ENCODE results near the gene COPS6.
A peak's percentile ranks its signal among the peaks of the same experiment; 100 is the strongest.

The COPS6 gene

DNA sequence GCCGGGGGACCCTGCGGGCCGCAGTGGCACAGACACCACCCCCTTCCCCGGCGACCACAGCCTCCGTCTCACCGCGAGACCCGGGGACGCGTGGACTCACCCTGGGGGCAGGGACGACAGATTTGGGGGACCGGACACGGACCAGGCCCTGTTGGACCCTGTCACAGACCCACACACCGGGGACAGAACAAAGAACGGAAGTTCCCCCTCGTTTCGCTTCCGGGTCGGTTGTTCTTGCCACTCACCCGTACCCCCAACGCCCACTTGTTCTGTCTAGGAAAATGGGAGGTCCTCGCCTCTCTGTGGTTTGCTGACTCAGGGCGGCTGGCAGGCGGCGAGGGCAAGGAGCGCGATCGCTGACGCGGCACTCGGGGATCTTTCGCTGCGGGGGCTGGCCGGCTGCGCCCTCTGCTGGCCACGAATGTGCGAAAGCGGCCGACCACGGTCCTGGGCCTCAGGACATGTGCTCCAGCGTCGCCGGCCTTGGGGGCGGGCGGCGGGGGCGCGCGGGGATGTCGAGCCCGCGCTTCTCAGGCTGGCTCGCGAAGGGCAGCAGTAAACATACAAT lies 7.2 kb upstream of the COPS6 start, which contains the start of gene ZNF3:
Gene ZNF3 (minus strand): TSS at position 189 of the 568 bp plus-strand sequence. CDS start 4,366 bp downstream, outside the sequence.
- H3K4me3 ChIP-seq (ENCODE audit: low read depth in 1 of 2, low read length in 2 of 2), result peak within 1 kb of the TSS; percentile 81 to 95

DNA sequence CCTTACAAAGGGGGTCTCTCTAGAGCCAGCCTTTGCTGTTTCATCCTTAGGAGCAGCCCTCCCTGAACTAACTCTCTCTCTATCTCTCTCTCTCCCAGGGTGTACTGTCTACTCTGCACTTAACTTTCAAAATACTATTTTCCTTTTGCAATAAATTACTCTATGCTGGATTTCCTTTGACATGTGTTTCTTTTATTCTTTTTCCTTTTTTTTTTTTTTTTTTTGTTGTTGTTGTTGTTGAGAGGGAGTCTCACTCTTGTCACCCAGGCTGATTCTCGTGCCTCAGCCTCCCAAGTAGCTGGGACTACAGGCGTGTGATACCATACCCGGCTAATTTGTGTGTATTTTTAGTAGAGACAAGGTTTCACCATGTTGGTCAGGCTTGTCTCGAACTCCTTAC lies 5.8 kb upstream of the COPS6 start:
- H3K4me3 ChIP-seq (ENCODE audit: low read depth in 1 of 2, low read length in 2 of 2), result no peak overlapping the region
- H3K4me1 ChIP-seq (ENCODE audit: insufficient read depth, low read length), result peaks cover 30% of the 10 kb centered on the region
- H3K36me3 ChIP-seq (ENCODE audit: insufficient read depth, low read length), result peaks cover 10% of the 10 kb centered on the region
- H3K27ac ChIP-seq (ENCODE audit: low read depth, low read length), result no peak overlapping the region
- no peak overlapping the region for H3K9ac ChIP-seq (ENCODE audit: low read length)
- no peaks in the 10 kb centered on the region for H3K27me3 ChIP-seq (ENCODE audit: control insufficient read depth in 1 of 2, insufficient read depth in 2 of 2, low read length in 2 of 2)
- H3K9me3 ChIP-seq (ENCODE audit: low read length), result no peaks in the 10 kb centered on the region

More for the DNA sequence above, 7.2 kb upstream of the COPS6 start, which contains the start of gene ZNF3:
- Histone ChIP-seq H3K9me3 (ENCODE audit: low read length) (no peaks in the 10 kb centered on the region), H3K27ac (ENCODE audit: low read depth, low read length) (peak within 1 kb of the TSS; percentile 84), H3K27me3 (ENCODE audit: control insufficient read depth in 1 of 2, insufficient read depth in 2 of 2, low read length in 2 of 2) (no peaks in the 10 kb centered on the region), H3K9ac (ENCODE audit: low read length) (peak within 1 kb of the TSS; percentile 89), H3K36me3 (ENCODE audit: insufficient read depth, low read length) (peaks cover 17% of the 10 kb centered on the region), H3K4me1 (ENCODE audit: insufficient read depth, low read length) (peaks cover 23% of the 10 kb centered on the region)

GRCh38 chr7:100085515-100085914 lies 3.3 kb upstream of the COPS6 start:
- Histone ChIP-seq H3K36me3 (ENCODE audit: insufficient read depth, low read length) (peaks cover 5% of the 10 kb centered on the region), H3K4me1 (ENCODE audit: insufficient read depth, low read length) (peaks cover 34% of the 10 kb centered on the region), H3K9ac (ENCODE audit: low read length) (no peak overlapping the region), H3K27me3 (ENCODE audit: control insufficient read depth in 1 of 2, insufficient read depth in 2 of 2, low read length in 2 of 2) (no peaks in the 10 kb centered on the region), H3K4me3 (ENCODE audit: low read depth in 1 of 2, low read length in 2 of 2) (no peak overlapping the region), H3K9me3 (ENCODE audit: low read length) (no peaks in the 10 kb centered on the region), H3K27ac (ENCODE audit: low read depth, low read length) (no peak overlapping the region)

- Histone ChIP-seq H3K4me3 (ENCODE audit: low read depth in 1 of 2, low read length in 2 of 2) (no peak overlapping the region), H3K4me1 (ENCODE audit: insufficient read depth, low read length) (peaks cover 29% of the 10 kb centered on the region), H3K9ac (ENCODE audit: low read length) (no peak overlapping the region), H3K27ac (ENCODE audit: low read depth, low read length) (peak overlapping the region; percentile 95), H3K9me3 (ENCODE audit: low read length) (no peaks in the 10 kb centered on the region), H3K27me3 (ENCODE audit: control insufficient read depth in 1 of 2, insufficient read depth in 2 of 2, low read length in 2 of 2) (no peaks in the 10 kb centered on the region), H3K36me3 (ENCODE audit: insufficient read depth, low read length) (peaks cover 22% of the 10 kb centered on the region)
Measured at GRCh38 chr7:100087055-100087750, 1.6 kb upstream of the COPS6 start.

DNA sequence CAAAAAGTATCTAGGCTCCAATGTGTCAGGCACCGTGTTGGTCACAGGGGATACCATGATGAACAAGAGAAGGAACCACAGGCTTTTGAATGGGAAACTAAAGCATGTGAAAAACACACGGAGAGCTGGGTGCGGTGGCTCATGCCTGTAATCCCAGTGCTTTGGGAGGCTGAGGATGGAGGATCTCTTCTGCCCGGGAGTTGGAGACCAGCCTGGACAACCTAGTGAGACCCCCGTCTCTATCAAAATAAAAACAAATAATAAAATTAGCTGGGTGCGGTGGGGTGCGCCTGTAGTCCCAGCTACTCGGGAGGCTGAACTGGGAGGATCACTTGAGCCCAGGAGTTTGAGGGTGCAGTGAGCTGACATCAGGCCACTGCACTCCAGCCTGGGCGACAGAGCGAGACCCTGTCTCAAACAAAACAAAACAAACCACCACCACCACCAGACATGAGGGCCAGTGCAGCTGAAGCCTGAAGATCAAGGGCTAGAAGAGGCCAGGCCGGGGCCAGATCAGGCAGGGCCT lies 611 bp upstream of the COPS6 start:
- no peaks in the 10 kb centered on the region for H3K27me3 ChIP-seq (ENCODE audit: control insufficient read depth in 1 of 2, insufficient read depth in 2 of 2, low read length in 2 of 2)
- H3K9ac ChIP-seq (ENCODE audit: low read length), result peak overlapping the region; percentile 27
- peak overlapping the region; percentile 95 for H3K27ac ChIP-seq (ENCODE audit: low read depth, low read length)
- peak overlapping the region; percentile 67 to 94 for H3K4me3 ChIP-seq (ENCODE audit: low read depth in 1 of 2, low read length in 2 of 2)
- peaks cover 29% of the 10 kb centered on the region for H3K4me1 ChIP-seq (ENCODE audit: insufficient read depth, low read length)
- H3K36me3 ChIP-seq (ENCODE audit: insufficient read depth, low read length), result peaks cover 31% of the 10 kb centered on the region
- H3K9me3 ChIP-seq (ENCODE audit: low read length), result no peaks in the 10 kb centered on the region

GRCh38 chr7:100089458-100090196 lies 858 bp downstream of the COPS6 start:
- H3K27ac ChIP-seq (ENCODE audit: low read depth, low read length), result peak overlapping the region; percentile 95
- H3K4me3 ChIP-seq (ENCODE audit: low read depth in 1 of 2, low read length in 2 of 2), result peak overlapping the region; percentile 94 to 95
- H3K9ac ChIP-seq (ENCODE audit: low read length), result peak overlapping the region; percentile 77
- H3K27me3 ChIP-seq (ENCODE audit: control insufficient read depth in 1 of 2, insufficient read depth in 2 of 2, low read length in 2 of 2), result no peaks in the 10 kb centered on the region
- H3K9me3 ChIP-seq (ENCODE audit: low read length), result no peaks in the 10 kb centered on the region
- H3K4me1 ChIP-seq (ENCODE audit: insufficient read depth, low read length), result peaks cover 29% of the 10 kb centered on the region
- peaks cover 46% of the 10 kb centered on the region for H3K36me3 ChIP-seq (ENCODE audit: insufficient read depth, low read length)

DNA sequence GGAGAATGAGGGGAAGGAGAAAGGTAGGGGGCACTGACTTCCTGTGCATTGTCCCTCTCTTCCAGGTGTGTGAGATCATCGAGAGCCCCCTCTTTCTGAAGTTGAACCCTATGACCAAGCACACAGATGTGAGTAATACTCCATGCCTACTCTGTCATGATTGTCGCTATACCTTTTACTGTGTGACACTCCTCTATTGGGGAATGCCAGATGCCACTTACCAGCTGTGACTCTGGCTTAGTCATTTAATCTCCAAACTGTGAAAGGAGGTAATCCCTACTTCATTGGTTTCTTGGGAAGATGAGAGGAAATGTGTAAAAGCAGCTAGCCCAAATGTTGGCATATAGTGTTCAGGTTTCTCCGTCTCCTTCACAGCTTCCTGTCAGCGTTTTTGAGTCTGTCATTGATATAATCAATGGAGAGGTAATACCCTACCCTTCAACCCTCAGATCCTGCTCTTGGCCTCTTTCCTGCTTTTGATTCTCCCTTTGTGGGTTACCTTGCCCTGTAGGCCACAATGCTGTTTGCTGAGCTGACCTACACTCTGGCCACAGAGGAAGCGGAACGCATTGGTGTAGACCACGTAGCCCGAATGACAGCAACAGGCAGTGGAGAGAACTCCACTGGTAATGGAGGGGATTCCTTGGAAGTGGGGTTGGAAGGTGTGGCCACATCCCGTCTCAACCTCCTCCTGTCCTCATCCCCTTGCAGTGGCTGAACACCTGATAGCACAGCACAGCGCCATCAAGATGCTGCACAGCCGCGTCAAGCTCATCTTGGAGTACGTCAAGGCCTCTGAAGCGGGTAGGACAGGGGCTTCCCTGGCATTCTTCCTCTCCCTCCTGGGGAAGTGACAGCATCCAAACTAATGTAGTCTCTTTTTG lies 2.0 kb downstream of the COPS6 start:
- Histone ChIP-seq H3K27me3 (ENCODE audit: control insufficient read depth in 1 of 2, insufficient read depth in 2 of 2, low read length in 2 of 2) (no peaks in the 10 kb centered on the region), H3K4me1 (ENCODE audit: insufficient read depth, low read length) (peaks cover 22% of the 10 kb centered on the region), H3K36me3 (ENCODE audit: insufficient read depth, low read length) (peaks cover 56% of the 10 kb centered on the region), H3K27ac (ENCODE audit: low read depth, low read length) (no peak overlapping the region), H3K9ac (ENCODE audit: low read length) (no peak overlapping the region), H3K4me3 (ENCODE audit: low read depth in 1 of 2, low read length in 2 of 2) (no peak overlapping the region), H3K9me3 (ENCODE audit: low read length) (no peaks in the 10 kb centered on the region)

DNA sequence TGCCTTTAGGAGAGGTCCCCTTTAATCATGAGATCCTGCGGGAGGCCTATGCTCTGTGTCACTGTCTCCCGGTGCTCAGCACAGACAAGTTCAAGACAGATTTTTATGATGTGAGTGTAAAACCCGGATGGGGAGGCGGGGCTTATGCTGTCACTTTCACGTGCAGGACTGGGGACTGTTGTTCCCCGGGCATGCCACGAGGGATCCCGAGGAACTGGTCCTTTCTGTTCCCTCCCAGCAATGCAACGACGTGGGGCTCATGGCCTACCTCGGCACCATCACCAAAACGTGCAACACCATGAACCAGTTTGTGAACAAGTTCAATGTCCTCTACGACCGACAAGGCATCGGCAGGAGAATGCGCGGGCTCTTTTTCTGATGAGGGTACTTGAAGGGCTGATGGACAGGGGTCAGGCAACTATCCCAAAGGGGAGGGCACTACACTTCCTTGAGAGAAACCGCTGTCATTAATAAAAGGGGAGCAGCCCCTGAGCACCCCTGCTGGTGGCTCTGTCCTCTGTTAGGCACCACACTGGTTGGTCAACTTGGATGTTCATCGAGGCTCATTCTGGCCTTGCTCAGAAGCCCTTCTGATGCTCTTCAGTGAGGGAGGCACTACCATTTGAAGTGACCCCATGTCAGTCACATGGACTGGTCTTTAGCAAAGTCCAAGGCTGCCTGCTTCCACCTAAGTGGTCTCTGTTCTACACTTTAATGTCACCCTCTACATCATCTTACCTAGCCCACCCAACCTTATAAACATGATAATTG lies 2.8 kb downstream of the COPS6 start:
- Histone ChIP-seq H3K9me3 (ENCODE audit: low read length) (no peaks in the 10 kb centered on the region), H3K36me3 (ENCODE audit: insufficient read depth, low read length) (peaks cover 64% of the 10 kb centered on the region)

GRCh38 chr7:100093054-100093453 lies 4.3 kb downstream of the COPS6 start:
- no peaks in the 10 kb centered on the region for H3K9me3 ChIP-seq (ENCODE audit: low read length)
- no peak overlapping the region for H3K9ac ChIP-seq (ENCODE audit: low read length)
- H3K27me3 ChIP-seq (ENCODE audit: control insufficient read depth in 1 of 2, insufficient read depth in 2 of 2, low read length in 2 of 2), result no peaks in the 10 kb centered on the region
- H3K4me3 ChIP-seq (ENCODE audit: low read depth in 1 of 2, low read length in 2 of 2), result no peak overlapping the region
- H3K27ac ChIP-seq (ENCODE audit: low read depth, low read length), result no peak overlapping the region
- peaks cover 15% of the 10 kb centered on the region for H3K4me1 ChIP-seq (ENCODE audit: insufficient read depth, low read length)
- peaks cover 76% of the 10 kb centered on the region for H3K36me3 ChIP-seq (ENCODE audit: insufficient read depth, low read length)

More for the DNA sequence above, 2.8 kb downstream of the COPS6 start:
- Histone ChIP-seq H3K27ac (ENCODE audit: low read depth, low read length) (no peak overlapping the region), H3K9ac (ENCODE audit: low read length) (no peak overlapping the region), H3K27me3 (ENCODE audit: control insufficient read depth in 1 of 2, insufficient read depth in 2 of 2, low read length in 2 of 2) (no peaks in the 10 kb centered on the region), H3K4me3 (ENCODE audit: low read depth in 1 of 2, low read length in 2 of 2) (no peak overlapping the region), H3K4me1 (ENCODE audit: insufficient read depth, low read length) (peaks cover 22% of the 10 kb centered on the region)

DNA sequence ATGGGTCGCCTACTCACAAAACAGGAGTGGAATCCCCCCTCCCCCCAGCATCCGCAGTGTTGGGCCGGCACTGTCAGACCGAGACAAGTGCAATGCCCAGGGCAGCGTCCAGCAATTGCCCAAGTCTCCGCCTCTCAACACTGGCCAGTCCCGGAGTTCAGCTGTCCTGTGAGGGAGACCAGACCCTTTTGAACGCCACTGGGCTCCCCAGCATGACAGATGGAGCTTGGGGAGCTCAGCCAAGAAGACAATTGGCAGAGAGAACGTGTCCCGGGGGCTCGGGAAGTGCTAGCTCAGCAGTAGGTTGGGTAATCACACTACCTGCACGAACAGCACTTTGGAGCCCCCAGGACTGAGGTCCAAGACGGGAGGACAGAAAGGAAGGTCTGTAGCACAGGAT lies 4.7 kb downstream of the COPS6 start:
- H3K36me3 ChIP-seq (ENCODE audit: insufficient read depth, low read length), result peaks cover 81% of the 10 kb centered on the region
- no peak overlapping the region for H3K9ac ChIP-seq (ENCODE audit: low read length)
- H3K27ac ChIP-seq (ENCODE audit: low read depth, low read length), result no peak overlapping the region
- H3K4me1 ChIP-seq (ENCODE audit: insufficient read depth, low read length), result peaks cover 11% of the 10 kb centered on the region
- no peaks in the 10 kb centered on the region for H3K9me3 ChIP-seq (ENCODE audit: low read length)
- H3K4me3 ChIP-seq (ENCODE audit: low read depth in 1 of 2, low read length in 2 of 2), result no peak overlapping the region
- H3K27me3 ChIP-seq (ENCODE audit: control insufficient read depth in 1 of 2, insufficient read depth in 2 of 2, low read length in 2 of 2), result no peaks in the 10 kb centered on the region
